Measurements from ENCODE around the gene LRRC8B. TPM values are rescaled to one million over a fixed set of nuclear protein-coding genes. Genes with fewer than 3 reads are reported as not detected.

LRRC8B gene
- total and polyA plus RNA-seq, 2 donors (not counting 1 experiment from before 2014, with no cell fraction given): 0.83 to 2.8 TPM

GRCh38 chr1:89610457-89611011 is 85.9 kb downstream of the LRRC8B start:
- Histone ChIP-seq H3K4me1 (ENCODE audit: control insufficient read depth, extremely low read depth, insufficient read depth, low read length) (peaks cover 3% of the 10 kb centered on the region), H4K20me1 (ENCODE audit: control insufficient read depth, extremely low read depth, insufficient read depth, low read length) (no peaks in the 10 kb centered on the region)
- TF ChIP-seq, protein P1, sequence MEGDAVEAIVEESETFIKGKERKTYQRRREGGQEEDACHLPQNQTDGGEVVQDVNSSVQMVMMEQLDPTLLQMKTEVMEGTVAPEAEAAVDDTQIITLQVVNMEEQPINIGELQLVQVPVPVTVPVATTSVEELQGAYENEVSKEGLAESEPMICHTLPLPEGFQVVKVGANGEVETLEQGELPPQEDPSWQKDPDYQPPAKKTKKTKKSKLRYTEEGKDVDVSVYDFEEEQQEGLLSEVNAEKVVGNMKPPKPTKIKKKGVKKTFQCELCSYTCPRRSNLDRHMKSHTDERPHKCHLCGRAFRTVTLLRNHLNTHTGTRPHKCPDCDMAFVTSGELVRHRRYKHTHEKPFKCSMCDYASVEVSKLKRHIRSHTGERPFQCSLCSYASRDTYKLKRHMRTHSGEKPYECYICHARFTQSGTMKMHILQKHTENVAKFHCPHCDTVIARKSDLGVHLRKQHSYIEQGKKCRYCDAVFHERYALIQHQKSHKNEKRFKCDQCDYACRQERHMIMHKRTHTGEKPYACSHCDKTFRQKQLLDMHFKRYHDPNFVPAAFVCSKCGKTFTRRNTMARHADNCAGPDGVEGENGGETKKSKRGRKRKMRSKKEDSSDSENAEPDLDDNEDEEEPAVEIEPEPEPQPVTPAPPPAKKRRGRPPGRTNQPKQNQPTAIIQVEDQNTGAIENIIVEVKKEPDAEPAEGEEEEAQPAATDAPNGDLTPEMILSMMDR (conservative IDR thresholded peaks at IDR 0.05 in 1 of 2, IDR thresholded peaks at IDR 0.05 in 1 of 2; ENCODE audit: low read depth in 1 of 2, low read length in 2 of 2): no peak
- no peak for TF ChIP-seq EZH2 (IDR thresholded peaks at IDR 0.05; ENCODE audit: low read length, missing control alignments)

GRCh38 chr1:89611721-89612120 is 87.1 kb downstream of the LRRC8B start:
- no peaks in the 10 kb centered on the region for H4K20me1 ChIP-seq (ENCODE audit: control insufficient read depth, extremely low read depth, insufficient read depth, low read length)
- H3K4me1 ChIP-seq (ENCODE audit: control insufficient read depth, extremely low read depth, insufficient read depth, low read length): no peaks in the 10 kb centered on the region
- H3K27ac ChIP-seq (ENCODE audit: insufficient read depth, low read length): no peak overlapping the region
- no peak overlapping the region for H3K9ac ChIP-seq (ENCODE audit: insufficient read depth, low read length)
- no peaks in the 10 kb centered on the region for H3K79me2 ChIP-seq (ENCODE audit: control insufficient read depth, insufficient read depth, low read length)
- H3K4me2 ChIP-seq (ENCODE audit: extremely low read depth, insufficient read depth, low read length): no peak overlapping the region
- no peaks in the 10 kb centered on the region for H3K36me3 ChIP-seq (ENCODE audit: control insufficient read depth, insufficient read depth, low read length)
- TF ChIP-seq, protein P1 (conservative IDR thresholded peaks at IDR 0.05 in 1 of 2, IDR thresholded peaks at IDR 0.05 in 1 of 2; ENCODE audit: low read depth in 1 of 2, low read length in 2 of 2): no peak
- no peak for TF ChIP-seq EZH2 (IDR thresholded peaks at IDR 0.05; ENCODE audit: low read length, missing control alignments)
- no peak overlapping the region for H2AFZ ChIP-seq (ENCODE audit: low read length)
- H3K27me3 ChIP-seq (ENCODE audit: control insufficient read depth, insufficient read depth, low read length): no peaks in the 10 kb centered on the region
- H3K9me3 ChIP-seq (ENCODE audit: control insufficient read depth, insufficient read depth, low read depth, low read length): no peaks in the 10 kb centered on the region
- H3K4me3 ChIP-seq (replicated peaks in 1 of 4; ENCODE audit: control extremely low read depth in 1 of 4, insufficient read depth in 1 of 4, low read depth in 3 of 4, low read length in 4 of 4): no peak overlapping the region
- DNase-seq (ENCODE audit: low read depth in 2 of 2): no peak

More at GRCh38 chr1:89610457-89611011, 85.9 kb downstream of the LRRC8B start:
- Histone ChIP-seq H3K9ac (ENCODE audit: insufficient read depth, low read length) (no peak overlapping the region), H3K27ac (ENCODE audit: insufficient read depth, low read length) (no peak overlapping the region), H3K4me3 (replicated peaks in 1 of 4; ENCODE audit: control extremely low read depth in 1 of 4, insufficient read depth in 1 of 4, low read depth in 3 of 4, low read length in 4 of 4) (no peak overlapping the region), H2AFZ (ENCODE audit: low read length) (no peak overlapping the region), H3K79me2 (ENCODE audit: control insufficient read depth, insufficient read depth, low read length) (no peaks in the 10 kb centered on the region), H3K9me3 (ENCODE audit: control insufficient read depth, insufficient read depth, low read depth, low read length) (no peaks in the 10 kb centered on the region), H3K27me3 (ENCODE audit: control insufficient read depth, insufficient read depth, low read length) (no peaks in the 10 kb centered on the region), H3K4me2 (ENCODE audit: extremely low read depth, insufficient read depth, low read length) (no peak overlapping the region), H3K36me3 (ENCODE audit: control insufficient read depth, insufficient read depth, low read length) (no peaks in the 10 kb centered on the region)
- DNase-seq (ENCODE audit: low read depth in 2 of 2): no peak

DNA sequence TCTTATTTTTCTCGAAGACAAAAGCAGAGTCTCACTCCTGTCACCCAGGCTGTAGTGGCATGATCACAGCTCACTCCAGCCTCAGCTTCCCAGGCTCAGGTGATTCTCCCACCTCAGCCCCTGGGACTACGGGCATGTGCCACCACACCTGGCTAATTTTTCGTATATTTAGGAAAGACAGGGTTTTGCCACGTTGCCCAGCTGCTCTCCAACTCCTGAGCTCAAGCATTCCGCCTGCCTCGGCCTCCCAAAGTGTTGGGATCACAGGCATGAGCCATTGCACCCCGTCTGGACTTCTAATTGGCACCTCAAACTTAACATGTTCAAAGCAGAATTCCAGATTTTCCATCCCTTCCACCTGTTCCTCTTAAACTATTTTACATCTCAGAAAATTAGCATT is 89.3 kb downstream of the LRRC8B start:
- Histone ChIP-seq H3K27me3 (ENCODE audit: control insufficient read depth, insufficient read depth, low read length) (no peaks in the 10 kb centered on the region), H3K36me3 (ENCODE audit: control insufficient read depth, insufficient read depth, low read length) (no peaks in the 10 kb centered on the region), H4K20me1 (ENCODE audit: control insufficient read depth, extremely low read depth, insufficient read depth, low read length) (no peaks in the 10 kb centered on the region), H3K79me2 (ENCODE audit: control insufficient read depth, insufficient read depth, low read length) (no peaks in the 10 kb centered on the region), H2AFZ (ENCODE audit: low read length) (no peak overlapping the region), H3K4me2 (ENCODE audit: extremely low read depth, insufficient read depth, low read length) (no peak overlapping the region), H3K9ac (ENCODE audit: insufficient read depth, low read length) (no peak overlapping the region), H3K9me3 (ENCODE audit: control insufficient read depth, insufficient read depth, low read depth, low read length) (no peaks in the 10 kb centered on the region), H3K4me3 (replicated peaks in 1 of 4; ENCODE audit: control extremely low read depth in 1 of 4, insufficient read depth in 1 of 4, low read depth in 3 of 4, low read length in 4 of 4) (no peak overlapping the region), H3K27ac (ENCODE audit: insufficient read depth, low read length) (no peak overlapping the region), H3K4me1 (ENCODE audit: control insufficient read depth, extremely low read depth, insufficient read depth, low read length) (no peaks in the 10 kb centered on the region)
- no peak for TF ChIP-seq EZH2 (IDR thresholded peaks at IDR 0.05; ENCODE audit: low read length, missing control alignments)
- TF ChIP-seq, protein P1 (conservative IDR thresholded peaks at IDR 0.05 in 1 of 2, IDR thresholded peaks at IDR 0.05 in 1 of 2; ENCODE audit: low read depth in 1 of 2, low read length in 2 of 2): no peak
- DNase-seq (ENCODE audit: low read depth in 2 of 2): no peak

Measured in fibroblast of lung (primary cell).